ENCODE results near the gene ADCY5.

Gene ADCY5

GRCh38 chr3:123369085-123369484 lies 79.8 kb downstream of the ADCY5 start:
- DNase-seq (no peak), ATAC-seq (no peak)

- ATAC-seq (no peak), DNase-seq (no peak)
Observed at GRCh38 chr3:123367467-123368154, 81.3 kb downstream of the ADCY5 start.

- DNase-seq (no peak), ATAC-seq (no peak)
Observed at GRCh38 chr3:123365450-123366143, 83.3 kb downstream of the ADCY5 start.

GRCh38 chr3:123361071-123361470 lies 87.8 kb downstream of the ADCY5 start:
- DNase-seq = no peak
- ATAC-seq = no peak

GRCh38 chr3:123357275-123357674 lies 91.6 kb downstream of the ADCY5 start:
- DNase-seq (no peak), ATAC-seq (no peak)

- DNase-seq = no peak
- no peak for ATAC-seq
Observed at GRCh38 chr3:123353850-123354233, 95.0 kb downstream of the ADCY5 start.

- ATAC-seq = no peak
- DNase-seq = no peak
Observed at GRCh38 chr3:123353227-123353849, 95.6 kb downstream of the ADCY5 start.

- DNase-seq = no peak
Observed at GRCh38 chr3:123352134-123352554, 96.7 kb downstream of the ADCY5 start.

GRCh38 chr3:123351501-123351900 lies 97.4 kb downstream of the ADCY5 start:
- no peak for ATAC-seq
- no peak for DNase-seq

More at GRCh38 chr3:123352134-123352554, 96.7 kb downstream of the ADCY5 start:
- ATAC-seq = no peak

GRCh38 chr3:123350971-123351370 lies 97.9 kb downstream of the ADCY5 start:
- DNase-seq = no peak
- no peak for ATAC-seq

- no peak for ATAC-seq
- DNase-seq = no peak
Observed at GRCh38 chr3:123349566-123350435, 99.1 kb downstream of the ADCY5 start.

GRCh38 chr3:123349201-123349535 lies 99.7 kb downstream of the ADCY5 start:
- ATAC-seq (no peak), DNase-seq (no peak)

GRCh38 chr3:123348471-123349200 lies 100.3 kb downstream of the ADCY5 start:
- DNase-seq (no peak), ATAC-seq (no peak)

- ATAC-seq (no peak), DNase-seq (no peak)
Observed at GRCh38 chr3:123347691-123348264, 101.1 kb downstream of the ADCY5 start.

- no peak for ATAC-seq
- no peak for DNase-seq
Observed at GRCh38 chr3:123347205-123347604, 101.7 kb downstream of the ADCY5 start.

GRCh38 chr3:123346021-123346420 lies 102.9 kb downstream of the ADCY5 start:
- DNase-seq (no peak), ATAC-seq (no peak)

- ATAC-seq = no peak
- DNase-seq = no peak
Observed at GRCh38 chr3:123344907-123345594, 103.8 kb downstream of the ADCY5 start.

- ATAC-seq (peak; percentile 42), DNase-seq (no peak)
Observed at GRCh38 chr3:123344175-123344906, 104.5 kb downstream of the ADCY5 start.

GRCh38 chr3:123343296-123344174 lies 105.4 kb downstream of the ADCY5 start:
- ATAC-seq (no peak), DNase-seq (no peak)
